ENCODE measurements around the gene C22orf39. TPM values are rescaled to one million over a fixed set of nuclear protein-coding genes. Genes with fewer than 3 reads are reported as not detected.

C22orf39 gene
- total and polyA plus RNA-seq, 10 of the 15 experiments (the other 5 are each of a cell fraction or from before 2014, with no cell fraction given), result 6.7 to 47.0 (median 26.5) TPM

GRCh38 chr22:19461506-19461905, 14.0 kb upstream of the C22orf39 start (continued):
- TF ChIP-seq REST (IDR thresholded peaks at IDR 0.05; ENCODE audit: low read depth, low read length) (no peak), HDGF (IDR thresholded peaks at IDR 0.05) (no peak), SMAD1 (IDR thresholded peaks at IDR 0.05; ENCODE audit: low read depth, partially characterized antibody) (no peak), EZH2 (IDR thresholded peaks at IDR 0.05; ENCODE audit: borderline replicate concordance, control insufficient read depth, low read depth, low read length) (no peak), KAT2A (conservative IDR thresholded peaks at IDR 0.05; ENCODE audit: control insufficient read depth, low read depth, low read length) (no peak), ZNF207 (IDR thresholded peaks at IDR 0.05; ENCODE audit: borderline replicate concordance) (no peak), DPF2 (IDR thresholded peaks at IDR 0.05) (no peak), ZZZ3 (IDR thresholded peaks at IDR 0.05; ENCODE audit: control insufficient read depth, insufficient read length, low read depth) (no peak), TBL1XR1 (IDR thresholded peaks at IDR 0.05; ENCODE audit: low read depth, low read length) (no peak)

GRCh38 chr22:19460036-19460435, 12.5 kb upstream of the C22orf39 start:
- H3K4me1 ChIP-seq (ENCODE audit: control insufficient read depth, insufficient read depth, low read length), result no peaks in the 10 kb centered on the region
- ChIA-PET RAD21 (ENCODE audit: unreplicated experiment) (no interaction called here), POLR2A (no interaction called here), SMC1A (ENCODE audit: uncharacterized antibody, unreplicated experiment) (no interaction called here), CTCF (no interaction called here)
- no peak overlapping the region for H2AFZ ChIP-seq (ENCODE audit: control insufficient read depth, low read depth, low read length)
- BruUV-seq (replicated peaks), result no TSS peak
- no peak overlapping the region for H3K4me3 ChIP-seq
- DNase-seq (ENCODE audit: low read depth, low spot score) (no peak), ATAC-seq (no peak), FAIRE-seq (no peak)
- in situ Hi-C loops (cut with MboI), result no loop called here
- H4K20me1 ChIP-seq (ENCODE audit: control insufficient read depth, insufficient read depth), result no peaks in the 10 kb centered on the region
- peaks cover 21 to 30% of the 10 kb centered on the region in 2 experiments for H3K36me3 ChIP-seq (ENCODE audit: control insufficient read depth in 2 of 2, insufficient read depth in 2 of 2, low read length in 1 of 2)
- no peaks in the 10 kb centered on the region for H3K27me3 ChIP-seq (replicated peaks in 1 of 2; ENCODE audit: control insufficient read depth in 2 of 2, insufficient read depth in 2 of 2, low read length in 1 of 2)
- H3K9me3 ChIP-seq (replicated peaks; ENCODE audit: control insufficient read depth, insufficient read depth, low read length), result no peaks in the 10 kb centered on the region
- 98% methylated on average over 2 of the region's 2 CpGs for WGBS (ENCODE audit: insufficient coverage, insufficient replicate concordance, low lambda C conversion rate, missing lambda C conversion rate)
- H3K27ac ChIP-seq (ENCODE audit: control insufficient read depth, insufficient read depth), result no peak overlapping the region
- H3K9ac ChIP-seq (ENCODE audit: control insufficient read depth, insufficient read depth, low read length), result no peak overlapping the region
- H3K79me2 ChIP-seq (ENCODE audit: control insufficient read depth, insufficient read depth, low read length), result no peaks in the 10 kb centered on the region
- no peak overlapping the region for H3K4me2 ChIP-seq (ENCODE audit: control insufficient read depth, insufficient read depth)
- intact Hi-C loops (cut with micrococcal nuclease; ENCODE audit: unreplicated experiment), result no loop called here
- no peak for TF ChIP-seq BRCA1 (IDR thresholded peaks at IDR 0.05; ENCODE audit: low read depth, low read length)
- TF ChIP-seq USF1 (IDR thresholded peaks at IDR 0.05; ENCODE audit: borderline replicate concordance, extremely low read length, insufficient read depth, low read depth, low read length), result no peak
- TF ChIP-seq STAT3 (IDR thresholded peaks at IDR 0.05; ENCODE audit: low read depth, low read length), result no peak
- no peak for TF ChIP-seq YY1 (IDR thresholded peaks at IDR 0.05; ENCODE audit: low read depth, low read length)
- TF ChIP-seq STAT1 (conservative IDR thresholded peaks at IDR 0.05), result no peak
- TF ChIP-seq ZNF207 (IDR thresholded peaks at IDR 0.05; ENCODE audit: borderline replicate concordance), result no peak
- TF ChIP-seq EP300 (IDR thresholded peaks at IDR 0.05; ENCODE audit: borderline replicate concordance in 1 of 2, control insufficient read depth in 1 of 2, low read depth in 2 of 2, low read length in 2 of 2), result no peak
- no peak for TF ChIP-seq BCL11A (IDR thresholded peaks at IDR 0.05; ENCODE audit: low read depth, low read length)
- no peak for TF ChIP-seq RELB (IDR thresholded peaks at IDR 0.05; ENCODE audit: low read depth)
- no peak for TF ChIP-seq CBX5 (IDR thresholded peaks at IDR 0.05; ENCODE audit: low read depth)
- no peak for TF ChIP-seq TCF12 (IDR thresholded peaks at IDR 0.05; ENCODE audit: low read depth, low read length)
